HG03095 (cell line): ENCODE results near the gene MAP2K7.

Experiments used
- ATAC-seq: cut with Tn5 transposase; IDR thresholded peaks from one replicate; pipeline ENCODE4 v1.9.1; 2021; ENCODE audit warnings: moderate library complexity; ENCODE audit not compliant: unreplicated experiment

MAP2K7 gene

DNA sequence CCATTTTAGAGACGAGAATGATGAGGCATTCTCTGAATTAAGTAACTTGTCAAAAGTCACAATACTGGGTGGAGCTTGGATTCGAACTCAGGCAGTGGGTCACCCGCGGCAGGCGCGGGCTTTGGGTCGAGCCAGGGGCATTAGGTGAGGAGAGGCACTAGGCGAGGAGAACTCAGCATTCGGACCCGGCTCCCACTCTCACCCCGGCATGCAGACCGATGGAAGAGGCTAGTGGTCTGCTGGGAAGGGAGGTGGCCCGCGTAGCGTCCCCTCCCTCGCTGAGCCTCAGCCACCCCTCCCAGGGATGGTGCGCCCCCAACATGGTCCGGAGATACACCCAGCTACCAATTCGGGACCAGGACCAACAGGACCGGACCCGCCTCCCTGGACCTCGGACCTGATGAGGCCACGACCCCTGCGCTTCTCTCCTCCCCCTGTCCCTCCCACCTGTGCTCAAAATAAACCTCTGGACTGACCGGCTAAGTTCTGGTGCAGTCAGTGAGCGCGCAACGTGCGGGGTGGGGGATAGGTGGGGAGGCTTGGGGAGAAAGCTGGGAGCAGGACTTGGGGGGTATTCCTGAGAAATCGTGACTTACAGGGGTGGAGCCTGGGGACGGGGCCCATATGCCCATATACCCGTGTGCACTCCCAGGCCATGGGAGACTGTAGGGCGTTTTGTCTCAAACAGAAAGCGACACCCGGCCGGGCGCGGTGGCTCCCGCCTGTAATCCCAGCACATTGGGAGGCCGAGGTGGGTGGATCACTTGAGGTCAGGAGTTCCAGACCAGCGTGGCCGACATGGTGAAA, 15.1 kb downstream of the MAP2K7 start:
- ATAC-seq: no peak

DNA sequence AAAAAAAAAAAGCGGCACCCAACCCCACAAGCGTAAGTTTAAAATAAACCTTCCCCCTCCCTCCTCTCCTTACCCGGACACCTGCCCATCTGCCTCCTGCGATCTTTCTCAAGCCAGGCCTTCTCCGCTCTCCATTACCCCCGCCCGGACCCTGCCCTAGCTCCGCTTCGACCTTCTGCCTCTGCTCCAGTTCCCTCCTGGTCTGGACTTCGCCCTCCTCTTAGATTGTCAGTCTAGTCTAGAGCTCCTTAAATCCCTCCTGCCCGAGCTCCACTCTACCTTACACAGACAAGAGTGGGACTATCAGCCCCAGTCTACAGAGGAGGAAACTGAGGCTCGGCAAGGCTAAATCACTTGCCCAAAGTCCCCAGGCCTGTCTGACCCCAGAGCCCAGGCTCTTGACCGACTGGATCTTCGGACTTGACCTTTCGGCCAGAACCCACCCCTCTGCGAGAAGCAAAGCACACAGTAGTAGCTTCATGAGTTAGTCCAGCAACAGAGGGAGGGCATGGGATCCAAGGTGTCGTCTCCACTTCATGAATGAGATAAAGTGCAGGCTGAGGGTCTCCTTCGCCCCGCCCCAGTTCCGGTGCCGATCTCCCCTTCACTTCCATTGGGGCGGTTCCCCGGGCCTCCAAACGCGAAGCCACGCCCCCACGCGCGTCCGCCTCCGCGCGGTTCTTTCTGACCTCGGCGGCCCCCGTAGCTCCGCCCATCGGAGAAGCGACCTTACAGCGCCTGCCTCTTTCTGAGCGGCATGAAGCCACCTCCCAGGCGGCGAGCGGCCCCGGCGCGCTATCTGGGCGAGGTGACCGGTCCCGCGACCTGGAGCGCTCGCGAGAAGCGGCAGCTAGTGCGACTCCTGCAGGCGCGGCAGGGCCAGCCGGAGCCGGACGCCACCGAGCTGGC, 16.2 kb downstream of the MAP2K7 start, which contains the start of gene SNAPC2:
Gene SNAPC2, plus strand, starts transcription at position 729 of the 909 bp plus-strand sequence. Its CDS starts 29 bp downstream, at position 758.
- ATAC-seq: peak; percentile 32

DNA sequence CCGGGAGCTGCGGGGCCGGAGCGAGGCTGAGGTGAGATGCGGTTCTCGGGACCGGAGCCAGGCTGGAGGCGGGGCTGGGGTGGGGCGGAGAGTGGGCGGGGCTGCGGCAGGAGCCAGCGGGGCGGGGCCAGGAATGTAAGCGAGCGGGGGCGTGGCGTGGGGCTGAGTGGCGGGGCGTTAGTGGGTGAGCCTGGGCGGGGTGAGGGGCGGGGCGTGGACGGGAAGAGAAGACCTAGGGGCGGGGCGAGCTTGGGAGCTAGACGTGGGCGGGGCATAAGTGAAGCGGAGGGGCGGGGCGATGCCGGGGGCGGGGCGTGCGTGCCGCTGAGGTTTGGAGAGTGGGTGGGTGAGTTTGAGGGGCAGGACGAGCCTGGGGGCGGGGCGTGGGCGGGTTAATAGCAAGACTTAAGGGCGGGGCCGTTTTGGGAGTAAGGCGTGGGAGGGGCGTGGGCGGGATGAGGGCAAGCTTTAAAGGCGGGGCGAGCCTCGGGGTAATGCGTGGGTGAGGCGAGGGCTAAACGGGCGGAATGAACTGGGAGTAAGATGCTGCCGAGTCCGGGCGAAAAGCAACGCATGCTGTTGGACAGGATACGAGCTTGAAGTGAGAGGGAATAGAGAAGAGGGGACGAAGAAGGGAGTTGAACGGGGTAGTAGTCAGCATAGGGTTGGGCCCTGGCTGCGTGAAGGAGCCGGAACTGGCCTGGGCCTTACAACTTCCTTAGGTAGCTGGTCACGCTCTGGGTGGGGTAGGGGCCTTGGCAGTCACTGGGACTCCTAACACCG, 17.0 kb downstream of the MAP2K7 start:
- peak; percentile 30 for ATAC-seq

DNA sequence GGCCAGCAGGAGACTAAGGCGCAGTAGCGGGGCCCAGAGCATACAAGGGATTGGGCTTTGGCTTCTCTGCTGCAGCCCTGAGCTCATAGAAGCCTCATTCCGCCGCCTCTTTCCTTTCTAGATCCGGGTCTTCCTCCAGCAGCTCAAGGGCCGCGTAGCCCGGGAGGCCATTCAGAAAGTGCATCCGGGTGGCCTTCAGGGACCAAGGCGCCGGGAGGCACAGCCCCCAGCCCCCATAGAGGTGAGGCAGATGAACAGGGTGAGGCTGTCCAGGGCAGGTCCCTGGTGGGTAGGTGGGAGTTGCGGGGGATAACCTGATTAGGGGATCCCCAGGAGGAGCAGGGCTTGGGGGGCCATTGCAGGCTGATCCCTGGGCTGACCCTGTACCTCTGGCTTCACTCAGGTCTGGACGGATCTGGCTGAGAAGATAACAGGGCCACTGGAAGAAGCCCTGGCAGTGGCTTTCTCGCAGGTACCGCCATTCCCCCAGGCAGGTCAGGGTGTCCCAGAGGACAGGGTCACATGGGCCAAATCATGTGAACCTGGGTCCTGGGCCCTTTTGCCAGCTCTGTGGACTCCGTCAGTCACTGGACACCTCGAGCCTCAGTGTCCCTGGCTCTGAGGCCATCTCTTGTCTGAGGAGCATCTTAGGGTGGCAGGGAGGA, 17.8 kb downstream of the MAP2K7 start:
- no peak for ATAC-seq

DNA sequence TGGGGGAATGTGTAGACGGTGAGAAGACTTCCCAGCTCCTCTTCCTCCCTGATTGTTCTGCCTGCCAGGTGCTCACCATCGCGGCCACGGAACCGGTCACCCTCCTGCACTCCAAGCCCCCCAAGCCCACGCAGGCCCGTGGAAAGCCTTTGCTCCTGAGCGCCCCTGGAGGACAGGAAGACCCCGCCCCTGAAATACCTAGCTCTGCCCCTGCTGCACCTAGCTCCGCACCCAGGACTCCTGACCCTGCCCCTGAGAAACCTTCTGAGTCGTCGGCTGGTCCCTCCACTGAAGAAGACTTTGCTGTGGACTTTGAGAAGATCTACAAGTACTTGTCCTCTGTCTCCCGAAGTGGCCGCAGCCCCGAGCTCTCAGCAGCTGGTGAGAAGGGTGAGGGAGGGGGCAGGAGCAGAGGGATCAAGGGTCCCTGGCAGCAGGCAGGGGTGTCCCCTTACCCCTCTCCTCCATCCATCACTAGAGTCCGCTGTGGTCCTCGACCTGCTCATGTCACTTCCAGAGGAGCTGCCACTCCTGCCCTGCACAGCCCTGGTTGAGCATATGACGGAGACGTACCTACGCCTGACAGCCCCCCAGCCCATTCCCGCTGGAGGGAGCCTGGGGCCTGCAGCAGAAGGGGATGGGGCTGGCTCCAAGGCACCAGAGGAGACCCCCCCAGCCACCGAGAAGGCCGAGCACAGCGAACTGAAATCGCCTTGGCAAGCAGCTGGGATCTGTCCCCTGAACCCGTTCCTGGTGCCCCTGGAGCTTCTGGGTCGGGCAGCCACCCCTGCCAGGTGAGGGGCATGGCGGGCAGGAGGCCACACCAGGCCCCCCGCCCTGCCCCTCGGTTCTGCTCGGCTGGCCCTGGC, 18.5 kb downstream of the MAP2K7 start:
- no peak for ATAC-seq

DNA sequence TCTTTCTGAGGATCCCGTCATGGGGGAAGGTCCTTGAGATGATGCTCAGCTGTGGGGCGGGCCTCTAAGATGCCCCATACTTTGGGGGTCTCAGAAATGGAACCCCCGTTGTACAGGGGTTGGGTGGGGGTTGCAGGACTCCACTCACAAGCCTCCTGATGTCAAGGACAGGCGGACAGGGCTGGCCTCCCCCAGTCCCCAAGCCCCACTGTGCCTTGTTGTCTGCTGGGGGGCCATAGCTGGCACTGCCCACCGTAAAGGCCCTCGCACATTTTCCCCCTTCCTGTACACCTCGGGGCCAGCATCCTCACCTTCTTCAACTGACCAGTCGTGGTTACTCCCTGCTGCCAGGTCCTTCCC, 19.1 kb downstream of the MAP2K7 start:
- no peak for ATAC-seq

DNA sequence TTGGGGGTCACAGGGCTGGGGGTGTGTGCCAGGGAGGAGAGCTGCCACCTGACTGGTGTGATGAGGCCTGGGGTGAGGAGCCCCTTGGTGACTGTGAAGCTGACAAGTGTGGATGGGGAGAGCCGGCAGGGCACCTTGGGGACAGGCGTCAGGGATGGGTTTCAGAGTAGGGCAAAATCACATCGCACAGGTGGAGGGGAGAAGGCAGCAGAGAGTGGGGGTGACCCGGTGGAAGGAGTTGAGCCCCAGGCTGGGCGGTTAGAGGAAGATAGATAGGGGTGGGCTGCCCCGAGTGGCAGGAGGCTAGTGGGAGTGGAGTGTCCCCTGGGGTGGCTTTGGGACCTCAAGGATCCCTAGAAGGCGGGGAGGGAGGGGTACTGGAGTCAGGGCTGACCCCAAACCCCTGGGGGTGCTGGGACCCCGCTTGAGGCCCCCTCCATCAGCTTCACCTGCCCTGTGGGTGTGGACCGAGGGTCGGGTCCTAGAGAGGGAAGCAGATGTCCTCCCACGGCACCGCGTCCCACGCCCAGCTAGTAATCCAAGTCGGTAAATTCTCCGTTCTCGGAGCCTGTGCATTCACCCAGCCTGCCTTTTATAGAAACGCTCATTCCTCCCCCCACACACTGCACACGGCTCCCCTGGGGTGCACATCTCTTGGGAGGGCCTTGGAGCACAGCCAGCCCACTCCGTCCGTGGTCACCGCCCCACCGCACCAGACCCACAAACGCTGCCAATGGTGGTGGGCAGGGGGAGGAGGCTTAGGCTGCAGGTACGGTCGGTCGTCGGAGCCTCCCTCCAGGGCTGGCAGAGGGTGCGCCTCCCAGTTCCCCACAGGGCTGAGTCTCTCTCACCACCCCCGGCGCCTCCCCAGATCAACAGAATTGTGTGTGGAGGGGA, 19.9 kb downstream of the MAP2K7 start:
- no peak for ATAC-seq

DNA sequence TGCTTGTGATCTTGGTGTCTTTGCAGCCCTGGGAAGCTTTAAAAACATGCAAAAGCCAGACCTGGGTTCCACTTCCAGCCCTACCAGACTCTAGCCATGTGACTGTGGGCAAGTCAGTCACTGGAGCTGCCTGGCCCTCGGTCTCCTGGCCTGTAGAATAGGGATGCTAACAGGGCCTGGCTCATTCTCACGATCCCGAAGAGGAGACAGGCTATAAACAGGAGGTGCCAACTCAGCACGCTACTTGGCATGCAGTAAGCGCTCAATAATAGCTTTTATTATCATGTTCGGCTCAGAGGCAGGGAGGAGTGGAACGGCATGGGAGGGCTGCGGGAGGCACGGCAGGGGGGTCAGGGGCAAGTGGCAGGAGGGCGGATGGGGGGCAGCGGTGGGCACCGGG, 20.6 kb downstream of the MAP2K7 start:
- no peak for ATAC-seq

DNA sequence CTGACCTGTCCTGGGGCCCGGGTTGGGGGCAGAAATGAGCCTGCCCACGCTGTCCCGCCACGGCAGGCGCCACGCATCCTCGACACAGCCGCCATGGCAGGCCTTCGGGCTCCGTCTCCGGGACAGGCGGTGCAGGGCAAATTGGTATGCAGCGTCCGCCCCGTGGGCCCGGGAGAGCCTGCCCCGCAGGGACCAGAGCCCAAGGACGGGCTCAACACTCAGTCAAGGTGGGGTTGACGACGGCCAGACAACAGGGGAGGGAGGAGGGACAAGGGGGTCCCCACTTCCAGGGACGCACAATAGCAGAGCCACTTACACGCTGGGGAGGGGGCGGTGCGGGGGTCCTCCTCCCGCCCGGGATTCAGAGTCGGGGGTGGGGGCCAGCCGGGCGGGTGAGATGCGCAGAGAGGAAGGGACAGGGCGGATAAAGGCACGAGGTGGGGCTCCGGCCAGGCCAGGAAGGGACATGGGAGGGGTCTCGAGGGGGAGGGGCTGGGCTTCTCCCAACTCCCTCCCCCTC, 21.0 kb downstream of the MAP2K7 start:
- no peak for ATAC-seq

DNA sequence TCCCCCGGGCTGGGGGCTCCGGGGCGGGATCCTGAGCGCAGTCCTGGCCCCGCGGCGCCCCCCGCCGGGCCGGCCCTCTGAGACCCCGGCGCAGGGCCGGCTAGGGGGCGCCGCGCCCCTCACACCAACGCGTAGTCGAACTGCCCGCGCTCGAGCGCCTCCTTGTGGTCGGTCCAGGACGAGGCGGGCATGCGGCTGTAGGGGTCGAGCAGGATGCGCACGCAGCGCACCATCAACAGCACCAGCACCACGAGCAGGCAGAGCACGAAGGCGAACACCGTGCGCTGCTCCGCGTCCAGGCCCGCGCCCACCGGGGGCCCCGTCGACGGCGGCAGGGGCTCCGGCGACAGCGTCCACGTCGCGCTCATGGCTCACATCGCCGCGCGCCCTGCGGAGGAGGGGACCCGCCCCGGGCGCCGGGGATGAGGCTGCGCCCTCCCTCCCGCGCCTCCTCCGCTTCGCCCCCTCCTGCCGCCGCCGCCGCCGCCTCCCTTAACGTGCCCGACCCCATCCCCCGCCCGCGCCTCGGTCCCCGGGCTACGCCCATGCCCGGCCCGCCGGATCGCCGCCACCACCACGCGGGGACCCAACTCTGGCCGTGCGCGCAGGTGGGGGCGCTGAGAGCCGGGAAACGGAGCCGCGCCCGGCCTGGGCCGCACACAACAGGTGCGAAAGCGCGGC, 21.6 kb downstream of the MAP2K7 start:
- ATAC-seq: no peak

DNA sequence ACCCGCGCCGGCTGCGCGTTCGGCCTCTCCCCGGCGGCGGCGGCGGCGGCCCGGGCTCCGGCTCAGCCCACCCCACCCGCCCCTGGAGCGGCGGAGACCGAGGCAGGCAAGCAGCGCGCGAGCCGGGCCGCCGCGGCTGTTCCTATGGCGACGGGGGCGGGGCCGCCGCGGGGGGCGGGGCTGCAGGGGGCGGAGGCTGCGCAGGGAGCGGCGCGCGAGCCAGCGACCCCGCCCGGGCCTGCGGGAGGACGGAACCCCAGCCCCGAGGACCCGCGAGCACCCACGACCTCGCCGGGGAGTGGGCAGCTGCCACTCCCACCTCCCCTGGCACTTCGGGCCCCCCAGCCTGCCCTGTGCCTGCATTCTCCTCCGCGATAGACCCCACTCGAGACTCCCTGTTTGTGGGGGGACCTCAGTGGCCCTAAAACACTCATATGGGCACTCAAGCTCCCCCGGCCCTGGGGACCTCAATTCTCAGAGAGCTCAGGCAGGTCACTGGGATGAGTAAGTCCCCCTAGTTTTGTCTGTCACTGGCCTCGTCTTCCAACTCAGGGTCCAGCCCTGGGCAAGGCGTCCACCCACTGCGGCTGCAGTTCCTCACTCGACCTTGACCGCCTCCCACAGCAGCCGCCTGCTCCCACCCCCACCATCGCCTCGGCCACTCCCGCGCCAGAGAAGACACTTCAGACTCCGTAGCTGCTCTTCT, 22.5 kb downstream of the MAP2K7 start, which contains the start of gene CTXN1:
Gene CTXN1, minus strand, starts transcription at position 115 of the 706 bp plus-strand sequence. CDS start 597 bp downstream, outside the sequence.
- ATAC-seq: no peak

DNA sequence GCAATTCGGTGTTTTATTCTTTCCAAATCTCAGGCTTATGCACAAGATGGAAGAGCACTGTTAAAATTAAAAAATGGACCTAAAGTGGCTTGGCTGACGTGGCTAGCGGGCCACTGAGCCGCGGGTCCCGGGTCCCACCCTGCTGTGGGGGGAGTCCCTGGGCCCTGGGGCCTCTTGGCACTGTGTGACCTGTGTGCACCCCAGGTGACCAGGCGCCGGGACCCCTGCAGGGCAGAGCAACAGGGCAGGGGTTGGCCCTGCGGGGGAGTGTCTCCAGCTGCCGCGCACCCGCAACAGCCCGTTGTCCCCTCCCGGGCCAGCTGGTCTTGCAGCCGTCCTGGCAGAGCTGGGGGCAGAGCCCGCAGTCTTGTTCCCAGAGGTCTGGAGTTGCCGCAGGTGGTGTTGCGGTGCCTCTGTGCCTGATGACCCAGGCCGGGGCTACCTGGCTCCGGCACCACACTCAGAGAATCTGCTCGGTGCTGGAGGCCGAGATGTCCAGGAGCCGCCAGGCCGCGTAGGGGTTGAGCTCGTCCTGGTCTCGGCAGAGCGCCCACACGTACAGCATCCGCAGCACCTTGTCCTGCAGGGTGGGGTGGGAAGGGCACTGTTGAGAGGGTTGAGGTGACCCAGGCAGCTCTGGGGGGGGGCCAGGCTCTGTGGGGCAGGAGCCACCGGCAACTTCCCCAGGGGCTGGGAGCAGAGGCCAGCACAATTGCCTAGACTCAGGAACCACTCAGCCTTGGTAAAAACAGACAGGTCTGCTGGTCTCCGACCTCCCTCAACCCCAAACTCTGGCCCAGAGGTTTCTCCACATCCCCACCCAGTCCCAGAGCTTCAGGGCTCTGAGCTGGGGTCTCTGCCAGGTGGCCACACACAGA, 23.3 kb downstream of the MAP2K7 start:
- no peak for ATAC-seq

DNA sequence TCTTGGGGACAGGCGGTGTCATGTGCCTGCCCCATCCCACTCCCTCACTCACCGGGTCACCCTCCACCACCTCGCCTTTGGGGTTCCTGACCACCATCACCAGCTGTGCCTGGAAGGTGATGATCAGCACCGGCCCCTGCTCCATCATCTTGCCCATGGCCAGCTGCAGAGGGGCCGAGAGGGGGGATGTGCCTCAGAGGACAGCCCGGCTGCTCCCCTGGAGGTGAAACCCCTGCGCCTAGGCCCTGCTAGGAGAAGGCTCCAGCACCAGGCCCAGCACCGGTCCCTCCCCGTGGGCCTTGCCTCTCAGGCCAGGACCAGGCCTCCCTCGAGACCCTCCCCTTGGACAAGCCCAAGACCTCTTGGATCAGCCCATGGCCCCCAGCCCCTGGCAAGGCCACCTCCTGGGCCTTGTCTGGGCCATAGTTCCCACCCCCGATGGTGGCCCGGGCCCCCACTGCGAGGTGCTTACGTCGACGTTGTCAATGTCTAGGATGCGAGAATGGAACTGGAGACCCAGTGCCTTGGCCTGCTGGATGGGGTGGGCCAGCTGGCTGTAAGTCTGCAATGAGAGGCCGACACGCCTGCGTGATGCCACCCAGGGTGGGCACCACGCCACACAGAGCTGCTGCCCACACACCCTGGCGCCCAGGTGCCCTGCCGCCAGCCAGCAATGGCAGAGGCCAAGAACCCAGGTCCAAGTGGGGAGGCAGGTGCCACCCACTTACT, 24.1 kb downstream of the MAP2K7 start:
- no peak for ATAC-seq

DNA sequence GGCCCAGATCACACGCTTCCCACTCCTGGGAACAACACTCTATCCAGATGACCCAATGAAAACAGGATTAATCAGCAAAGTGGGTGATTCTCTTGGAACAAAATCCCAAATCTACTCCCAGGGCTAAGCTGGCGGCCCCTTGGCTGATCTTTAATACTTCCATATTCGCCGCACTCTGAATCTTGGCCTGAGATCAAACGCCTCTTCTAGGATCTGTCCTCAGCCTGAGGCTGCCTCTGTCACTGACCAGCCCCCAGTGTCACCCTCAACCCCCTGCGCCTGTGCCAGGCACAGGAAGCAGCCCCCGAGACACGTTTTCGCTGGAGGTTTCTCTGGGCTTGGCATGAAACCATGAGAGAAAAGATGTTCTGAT, 24.6 kb downstream of the MAP2K7 start:
- no peak for ATAC-seq
